ENCODE measurements around the gene RANBP3L. TPM values are rescaled to one million over a fixed set of nuclear protein-coding genes. Genes with fewer than 3 reads are reported as not detected.

The RANBP3L gene
- total and polyA plus RNA-seq, 2 of the 4 experiments (the other 2 are of a cell fraction), result not detected

DNA sequence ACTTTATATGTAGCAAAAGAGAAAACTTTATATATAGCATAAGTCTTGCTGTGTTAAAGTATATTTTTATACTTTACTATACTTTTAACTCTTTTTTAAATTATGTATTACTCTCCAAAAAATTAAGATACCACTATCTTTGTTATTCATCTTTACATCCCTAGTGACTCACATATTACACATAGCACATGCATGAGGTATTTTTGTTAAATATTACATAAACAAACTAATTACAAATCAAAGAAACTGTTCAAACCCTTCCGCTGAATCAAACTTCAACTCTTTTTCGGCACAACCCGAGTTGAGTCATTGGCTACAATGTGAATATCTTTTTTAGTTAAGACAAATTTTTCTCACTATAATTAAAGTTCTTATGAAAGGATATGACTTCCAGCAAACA, 92.0 kb downstream of the RANBP3L start:
- peak; percentile 50 for DNase-seq

More for the DNA sequence above, 92.0 kb downstream of the RANBP3L start:
- H3K79me1 ChIP-seq (ENCODE audit: low read depth in 1 of 2, low read length in 2 of 2), result no peaks in the 10 kb centered on the region; a peak in 1 of 4 replicates
- H3K56ac ChIP-seq (ENCODE audit: extremely low read depth, insufficient read depth, low read length), result no peak overlapping the region
- ATAC-seq (ENCODE audit: low read depth), result no peak; the same call in 1 of the 2 replicates
- no peak overlapping the region for H4K5ac ChIP-seq (ENCODE audit: low read depth, low read length)
- H2AK5ac ChIP-seq (ENCODE audit: low read depth, low read length), result no peak overlapping the region
- H2BK120ac ChIP-seq (ENCODE audit: low read depth, low read length), result no peak overlapping the region
- intact Hi-C loops (cut with micrococcal nuclease), result no loop called here
- POLR2A ChIA-PET (ENCODE audit: unreplicated experiment), result interaction anchor here (0.6 kb wide), 1 partner anchor 19 kb away, joined by 4 read pairs; no protein-coding TSS in a partner anchor
- no peaks in the 10 kb centered on the region for H3K9me1 ChIP-seq (ENCODE audit: insufficient read depth, low read length)
- no peak overlapping the region; the same call in 1 of the 2 replicates for H3K23ac ChIP-seq (ENCODE audit: low read depth, low read length)
- no peak overlapping the region for H2BK15ac ChIP-seq (ENCODE audit: low read depth, low read length)
- H3K14ac ChIP-seq (replicated peaks; ENCODE audit: low read depth, low read length), result no peak overlapping the region
- no peak overlapping the region for H3K4ac ChIP-seq (ENCODE audit: low read depth, low read length)
- TF ChIP-seq, protein P1, sequence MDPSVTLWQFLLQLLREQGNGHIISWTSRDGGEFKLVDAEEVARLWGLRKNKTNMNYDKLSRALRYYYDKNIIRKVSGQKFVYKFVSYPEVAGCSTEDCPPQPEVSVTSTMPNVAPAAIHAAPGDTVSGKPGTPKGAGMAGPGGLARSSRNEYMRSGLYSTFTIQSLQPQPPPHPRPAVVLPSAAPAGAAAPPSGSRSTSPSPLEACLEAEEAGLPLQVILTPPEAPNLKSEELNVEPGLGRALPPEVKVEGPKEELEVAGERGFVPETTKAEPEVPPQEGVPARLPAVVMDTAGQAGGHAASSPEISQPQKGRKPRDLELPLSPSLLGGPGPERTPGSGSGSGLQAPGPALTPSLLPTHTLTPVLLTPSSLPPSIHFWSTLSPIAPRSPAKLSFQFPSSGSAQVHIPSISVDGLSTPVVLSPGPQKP (IDR thresholded peaks at IDR 0.05; ENCODE audit: borderline replicate concordance, low read depth, low read length), result no peak
- TF ChIP-seq NFE2L2 (IDR thresholded peaks at IDR 0.05; ENCODE audit: low read depth, low read length) (no peak), MAZ (IDR thresholded peaks at IDR 0.05; ENCODE audit: borderline replicate concordance, low read depth, low read length) (no peak), SMC3 (IDR thresholded peaks at IDR 0.05; ENCODE audit: low read depth, low read length) (no peak), POLR2A (IDR thresholded peaks at IDR 0.05; ENCODE audit: low read depth, low read length) (no peak), MAFK (IDR thresholded peaks at IDR 0.05; ENCODE audit: low read depth, low read length) (no peak), CHD1 (IDR thresholded peaks at IDR 0.05; ENCODE audit: low read depth, low read length) (no peak), CEBPB (IDR thresholded peaks at IDR 0.05; ENCODE audit: low read depth, low read length) (no peak), RAD21 (IDR thresholded peaks at IDR 0.05; ENCODE audit: low read length) (no peak), BHLHE40 (IDR thresholded peaks at IDR 0.05; ENCODE audit: low read depth, low read length) (no peak), MXI1 (IDR thresholded peaks at IDR 0.05; ENCODE audit: borderline replicate concordance, low read depth, low read length) (no peak), FOS (IDR thresholded peaks at IDR 0.05; ENCODE audit: low read depth, low read length) (no peak), RCOR1 (IDR thresholded peaks at IDR 0.05; ENCODE audit: insufficient replicate concordance, low read length) (no peak), RFX5 (IDR thresholded peaks at IDR 0.05; ENCODE audit: low read depth, low read length) (no peak)
- TF ChIP-seq, protein P2, sequence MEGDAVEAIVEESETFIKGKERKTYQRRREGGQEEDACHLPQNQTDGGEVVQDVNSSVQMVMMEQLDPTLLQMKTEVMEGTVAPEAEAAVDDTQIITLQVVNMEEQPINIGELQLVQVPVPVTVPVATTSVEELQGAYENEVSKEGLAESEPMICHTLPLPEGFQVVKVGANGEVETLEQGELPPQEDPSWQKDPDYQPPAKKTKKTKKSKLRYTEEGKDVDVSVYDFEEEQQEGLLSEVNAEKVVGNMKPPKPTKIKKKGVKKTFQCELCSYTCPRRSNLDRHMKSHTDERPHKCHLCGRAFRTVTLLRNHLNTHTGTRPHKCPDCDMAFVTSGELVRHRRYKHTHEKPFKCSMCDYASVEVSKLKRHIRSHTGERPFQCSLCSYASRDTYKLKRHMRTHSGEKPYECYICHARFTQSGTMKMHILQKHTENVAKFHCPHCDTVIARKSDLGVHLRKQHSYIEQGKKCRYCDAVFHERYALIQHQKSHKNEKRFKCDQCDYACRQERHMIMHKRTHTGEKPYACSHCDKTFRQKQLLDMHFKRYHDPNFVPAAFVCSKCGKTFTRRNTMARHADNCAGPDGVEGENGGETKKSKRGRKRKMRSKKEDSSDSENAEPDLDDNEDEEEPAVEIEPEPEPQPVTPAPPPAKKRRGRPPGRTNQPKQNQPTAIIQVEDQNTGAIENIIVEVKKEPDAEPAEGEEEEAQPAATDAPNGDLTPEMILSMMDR (conservative IDR thresholded peaks at IDR 0.05; ENCODE audit: low read depth, low read length), result no peak
- TF ChIP-seq, protein P3, sequence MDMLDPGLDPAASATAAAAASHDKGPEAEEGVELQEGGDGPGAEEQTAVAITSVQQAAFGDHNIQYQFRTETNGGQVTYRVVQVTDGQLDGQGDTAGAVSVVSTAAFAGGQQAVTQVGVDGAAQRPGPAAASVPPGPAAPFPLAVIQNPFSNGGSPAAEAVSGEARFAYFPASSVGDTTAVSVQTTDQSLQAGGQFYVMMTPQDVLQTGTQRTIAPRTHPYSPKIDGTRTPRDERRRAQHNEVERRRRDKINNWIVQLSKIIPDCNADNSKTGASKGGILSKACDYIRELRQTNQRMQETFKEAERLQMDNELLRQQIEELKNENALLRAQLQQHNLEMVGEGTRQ (IDR thresholded peaks at IDR 0.05; ENCODE audit: low read depth, low read length), result no peak
- no peak overlapping the region for H3K18ac ChIP-seq (ENCODE audit: low read depth, low read length)
- H4K91ac ChIP-seq (ENCODE audit: insufficient read depth, low read depth, low read length), result no peak overlapping the region
- BruUV-seq (replicated peaks), result no TSS peak
- H3K4me2 ChIP-seq (ENCODE audit: low read depth, low read length), result peak overlapping the region; percentile 21; the same call in 1 of the 2 replicates
- no peak overlapping the region for H2AK9ac ChIP-seq (replicated peaks; ENCODE audit: low read depth, low read length, poor library complexity)
- H3K9ac ChIP-seq (ENCODE audit: low read depth, low read length), result no peak overlapping the region
- in situ Hi-C loops (cut with MboI; ENCODE audit: low sequenced_read_pairs), result no loop called here
- H4K20me1 ChIP-seq (ENCODE audit: insufficient read depth, low read length), result no peaks in the 10 kb centered on the region
- no peak overlapping the region for H4K8ac ChIP-seq (ENCODE audit: low read depth in 2 of 2, low read length in 2 of 2)
- no peaks in the 10 kb centered on the region for H3K4me1 ChIP-seq (ENCODE audit: control insufficient read depth, insufficient read depth, low read length)
- H2BK20ac ChIP-seq (ENCODE audit: low read depth, low read length), result no peak overlapping the region
- no peak overlapping the region for H3K27ac ChIP-seq (ENCODE audit: insufficient read depth, low read length)
- H3K9me3 ChIP-seq (ENCODE audit: control insufficient read depth, insufficient read depth, low read length), result no peaks in the 10 kb centered on the region
- H3K4me3 ChIP-seq (ENCODE audit: insufficient read depth, low read depth, low read length), result no peak overlapping the region
- CTCF ChIA-PET, result no interaction called here
- dilution Hi-C loops (cut with HindIII; ENCODE audit: low sequenced_read_pairs, unreplicated experiment), result no loop called here
- H3K27me3 ChIP-seq (ENCODE audit: control insufficient read depth, insufficient read depth, low read length), result no peaks in the 10 kb centered on the region
- H3K36me3 ChIP-seq (ENCODE audit: control insufficient read depth, insufficient read depth, low read length), result peaks cover 7% of the 10 kb centered on the region; the same call in 1 of the 2 replicates
- WGBS, 2 experiments (ENCODE audit: extremely low coverage in 2 of 2, insufficient read length in 1 of 2), result no CpG with 5 or more reads among the region's 3 CpGs
- H2AFZ ChIP-seq (replicated peaks; ENCODE audit: low read length, poor library complexity), result no peak overlapping the region
- no peak overlapping the region for H2BK5ac ChIP-seq (ENCODE audit: low read depth, low read length, poor library complexity, severe bottlenecking)

All from IMR-90 (cell line).